SW 1271 (cell line): ENCODE data around the gene F12.

Experiments
- DNase-seq, 2 experiments: peaks; one replicate each; lab custom pipeline; 2025; lab: John Stamatoyannopoulos, UW

The F12 gene

DNA sequence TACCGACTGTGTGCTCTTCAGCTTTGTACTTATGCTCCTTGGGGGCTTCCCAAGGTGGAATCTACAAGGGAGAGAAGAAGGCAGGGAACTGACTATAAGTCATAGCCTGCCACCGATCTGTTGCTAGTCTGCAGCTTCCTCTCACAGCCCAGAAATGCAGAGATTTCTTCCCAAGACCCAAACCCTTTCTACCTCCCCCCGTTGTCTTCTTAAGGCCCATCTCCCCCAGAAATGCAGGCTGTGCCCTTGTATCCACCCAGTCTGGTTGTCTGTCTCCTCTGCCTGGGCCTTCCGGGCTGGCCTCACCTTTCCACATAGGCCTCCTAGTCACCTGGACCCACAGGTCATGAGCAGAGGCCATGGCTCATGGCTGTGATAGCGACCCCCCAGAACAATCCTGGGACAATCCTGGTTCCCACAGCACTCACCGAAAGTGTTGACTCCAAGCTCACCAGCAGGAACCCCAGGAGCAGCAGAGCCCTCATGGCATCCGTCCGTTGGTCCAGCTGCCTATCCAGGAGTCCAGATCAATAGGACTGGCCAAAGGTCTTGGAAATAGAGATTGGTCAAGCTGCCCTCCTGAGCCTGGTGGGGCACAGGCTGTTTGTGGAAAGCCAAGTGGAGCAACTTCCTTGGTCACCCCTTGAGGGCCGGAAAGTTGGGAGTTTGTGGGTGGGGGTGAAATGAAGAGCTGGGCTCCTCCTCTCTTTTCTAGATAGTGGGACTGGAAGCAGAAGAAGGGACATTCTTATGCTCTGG, at the start of gene F12:
Gene F12 (minus strand): TSS at position 522 of the 759 bp plus-strand sequence. CDS start 37 bp downstream, at position 485.
- DNase-seq = no peak

GRCh38 chr5:177458912-177459350, 49.6 kb upstream of the F12 start:
- DNase-seq = peak in 1 of 2 experiments; percentile 55

DNA sequence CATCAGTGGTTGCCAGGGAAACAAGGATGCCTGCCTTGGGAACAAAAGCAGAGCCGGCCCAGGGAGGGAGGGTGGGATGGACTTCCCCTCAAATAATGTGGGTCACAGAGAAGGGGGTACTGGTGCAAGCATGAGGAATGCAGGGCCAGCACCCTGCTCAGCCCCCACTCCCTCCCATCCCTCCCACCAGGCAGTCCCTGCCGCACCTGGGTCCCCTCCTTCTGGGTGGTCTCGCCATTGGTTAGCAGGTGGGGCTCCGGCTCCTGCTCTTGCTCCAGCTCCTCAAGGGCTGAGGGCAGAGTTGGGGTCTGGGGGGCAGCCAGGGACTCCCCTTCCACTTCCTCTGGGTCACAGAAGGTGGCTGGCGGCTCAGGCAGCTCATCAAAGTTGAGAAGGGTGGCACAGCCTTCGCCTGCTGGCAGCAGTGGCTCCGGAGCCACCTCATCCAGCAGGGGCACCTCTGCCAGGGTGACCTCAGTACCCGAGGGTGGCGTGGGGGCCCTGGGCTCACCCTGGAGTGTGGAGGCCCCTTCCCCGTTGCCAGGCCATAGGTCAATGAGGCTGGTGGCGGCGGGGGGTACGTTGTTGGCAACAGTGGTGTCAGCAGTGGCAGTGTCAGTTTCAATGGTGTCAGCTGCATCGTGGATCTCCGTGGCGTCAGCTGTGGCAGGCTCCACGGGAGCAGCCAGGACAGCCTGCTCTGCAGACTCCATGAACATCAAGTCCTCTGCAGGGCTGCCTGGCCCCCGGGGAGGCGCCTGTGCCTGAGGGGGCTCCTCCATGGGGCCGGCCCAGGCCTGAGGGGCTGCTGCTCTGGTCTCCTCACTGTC, 48.7 kb upstream of the F12 start:
- DNase-seq = no peak

DNA sequence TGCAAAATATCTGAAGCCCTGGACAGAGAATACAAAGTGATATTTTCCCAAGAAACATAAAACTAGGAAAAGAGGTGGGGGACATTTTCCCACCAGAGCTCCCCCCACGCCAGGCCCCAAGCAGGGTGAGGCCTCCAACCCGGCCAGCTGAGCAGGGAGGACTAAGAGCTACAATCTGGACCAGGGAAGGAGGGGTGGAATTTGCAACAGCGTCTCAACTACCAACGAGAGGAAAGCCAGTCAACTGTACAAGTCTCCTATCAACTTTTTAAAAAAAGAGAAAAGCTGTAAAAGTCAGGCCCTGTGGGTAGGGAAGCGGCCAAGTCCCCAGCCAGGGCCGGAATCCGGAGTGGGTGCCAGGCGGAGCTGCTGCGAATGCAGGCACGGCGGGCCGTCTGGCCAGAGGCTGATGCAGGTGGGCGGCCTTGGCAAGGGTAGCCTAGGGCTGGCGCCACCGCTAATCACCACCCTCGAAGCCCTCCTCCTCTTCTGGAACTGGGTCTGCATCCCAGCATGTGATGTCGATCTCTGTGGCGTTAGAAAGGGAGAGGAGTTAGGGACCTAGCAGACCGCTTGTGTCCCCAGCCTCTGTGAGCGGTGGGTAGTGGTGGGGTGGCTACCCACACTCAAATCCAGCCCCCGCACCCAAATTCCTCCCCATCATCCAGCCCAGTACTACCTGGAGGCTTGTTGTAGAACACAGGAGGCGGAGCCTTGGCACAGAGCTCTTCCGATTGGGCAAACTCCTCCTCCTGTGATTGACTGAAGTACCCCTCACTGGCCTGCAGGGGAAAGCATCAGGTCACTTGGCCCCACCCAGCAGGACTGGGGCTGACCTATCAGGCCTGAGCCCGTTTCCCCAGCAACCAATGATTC, 47.9 kb upstream of the F12 start:
- peak; percentile 98 for DNase-seq

DNA sequence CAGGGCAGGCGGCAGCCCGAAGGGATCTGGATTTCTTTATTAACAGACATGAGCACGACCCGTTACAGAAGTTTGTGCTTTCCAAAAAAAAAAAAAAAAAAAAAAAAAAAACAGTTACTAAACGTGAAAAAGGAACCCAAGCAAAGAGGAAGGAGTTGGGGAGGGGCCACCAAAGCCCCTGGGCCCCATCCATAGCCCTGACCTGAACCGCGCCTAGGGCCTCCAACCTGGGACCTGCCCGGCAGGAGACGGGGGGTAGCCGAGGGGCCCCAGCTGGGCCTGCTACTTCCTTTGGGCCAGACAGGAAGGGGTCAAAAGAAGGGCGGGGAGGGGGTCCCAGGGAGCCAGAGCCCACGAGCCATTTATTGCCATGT, 47.2 kb upstream of the F12 start:
- no peak for DNase-seq

GRCh38 chr5:177455661-177456590, 46.6 kb upstream of the F12 start:
- DNase-seq = peak; percentile 90 to 92

DNA sequence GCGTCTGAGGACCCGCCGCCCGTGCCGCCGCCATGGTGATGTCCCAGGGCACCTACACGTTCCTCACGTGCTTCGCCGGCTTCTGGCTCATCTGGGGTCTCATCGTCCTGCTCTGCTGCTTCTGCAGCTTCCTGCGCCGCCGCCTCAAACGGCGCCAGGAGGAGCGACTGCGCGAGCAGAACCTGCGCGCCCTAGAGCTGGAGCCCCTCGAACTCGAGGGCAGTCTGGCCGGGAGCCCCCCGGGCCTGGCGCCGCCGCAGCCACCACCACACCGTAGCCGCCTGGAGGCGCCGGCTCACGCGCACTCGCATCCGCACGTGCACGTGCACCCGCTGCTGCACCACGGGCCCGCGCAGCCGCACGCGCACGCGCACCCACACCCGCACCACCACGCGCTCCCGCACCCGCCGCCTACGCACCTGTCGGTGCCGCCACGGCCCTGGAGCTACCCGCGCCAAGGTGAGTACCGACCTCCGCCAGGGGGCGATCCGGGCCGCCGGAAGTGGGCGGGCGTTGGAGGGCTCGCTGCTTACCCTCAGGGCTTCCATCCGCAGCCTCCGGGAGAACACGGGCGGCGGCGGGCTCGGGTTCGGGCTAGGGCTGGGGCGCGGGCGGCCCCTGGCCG, 45.8 kb upstream of the F12 start:
- peak; percentile 55 to 70 for DNase-seq

- peak; percentile 62 to 89 for DNase-seq
Observed at GRCh38 chr5:177454397-177455035, 45.2 kb upstream of the F12 start.

- no peak for DNase-seq
Observed at GRCh38 chr5:177453852-177454396, 44.6 kb upstream of the F12 start.

- DNase-seq = no peak
Observed at GRCh38 chr5:177452688-177453638, 43.6 kb upstream of the F12 start.

- DNase-seq = no peak
Observed at GRCh38 chr5:177450667-177451424, 41.5 kb upstream of the F12 start.

GRCh38 chr5:177449140-177450061, 40.0 kb upstream of the F12 start:
- DNase-seq = no peak

DNA sequence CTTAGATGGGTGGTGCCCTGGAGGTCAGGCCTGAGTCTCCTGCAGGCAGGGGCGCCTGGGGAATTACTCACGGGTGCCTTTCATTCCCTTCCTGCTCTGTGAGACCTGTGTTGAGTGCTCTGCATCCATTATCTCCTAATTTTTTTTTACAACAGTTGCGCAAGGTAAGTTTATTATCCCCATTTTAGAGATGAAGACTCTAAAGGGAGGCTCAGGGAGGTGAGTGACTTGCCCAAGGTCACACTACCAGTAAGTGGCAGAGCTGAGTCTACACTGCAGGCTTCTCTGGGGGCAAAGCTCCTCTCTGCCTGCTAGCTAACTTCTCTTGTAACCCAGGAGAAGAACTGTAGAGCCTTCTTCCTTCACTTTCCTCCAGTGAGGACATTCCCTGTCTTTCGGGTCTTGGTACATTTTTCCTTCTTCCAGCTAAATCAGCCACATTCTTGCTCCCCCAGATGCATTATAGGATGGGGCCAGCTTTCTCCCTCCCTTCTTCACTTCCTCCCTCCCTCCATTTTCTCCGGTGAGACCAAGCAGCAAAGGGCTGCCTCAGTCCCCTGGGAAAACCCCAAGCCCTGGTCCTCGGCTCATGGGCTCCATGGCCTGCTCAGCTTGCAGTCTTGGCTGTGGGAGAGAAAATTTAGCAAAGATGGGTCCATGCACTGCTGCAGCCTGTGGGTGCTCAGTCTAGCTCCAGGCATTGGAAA, 39.0 kb upstream of the F12 start:
- DNase-seq = no peak

- DNase-seq = peak; percentile 92 to 95
Observed at GRCh38 chr5:177447611-177448243, 38.4 kb upstream of the F12 start.

DNA sequence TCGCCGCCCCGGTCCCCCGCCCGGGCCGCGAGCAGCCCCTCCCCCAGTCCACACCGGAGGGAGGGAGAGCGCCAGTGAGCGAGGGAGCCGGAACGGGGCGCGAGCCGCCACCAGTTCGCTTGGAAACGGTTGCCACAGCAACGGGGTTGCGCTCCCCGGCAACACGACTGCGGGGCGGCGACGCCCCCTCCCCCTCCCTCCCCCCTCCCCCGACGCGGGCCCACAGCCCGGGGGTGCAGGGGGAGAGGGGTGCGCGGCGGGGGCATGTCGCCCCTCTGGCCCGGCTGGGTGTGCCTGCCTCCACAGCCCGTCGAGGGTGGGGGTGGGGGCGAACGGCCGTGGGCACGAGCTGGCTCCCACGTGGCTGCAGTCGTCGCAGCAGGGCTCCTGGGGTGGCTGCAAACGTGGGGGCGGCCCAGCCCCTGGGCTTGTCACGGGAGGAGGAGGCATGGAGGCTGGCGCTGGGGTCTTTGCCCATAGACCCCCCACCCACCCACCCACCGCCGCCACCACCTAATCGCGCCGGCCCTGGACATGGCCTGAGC, 37.8 kb upstream of the F12 start:
- DNase-seq = peak in 1 of 2 experiments; percentile 42
